Heart right ventricle (tissue), 16 donors: ENCODE data around the gene MEGF9. TPM values are rescaled to one million over a fixed set of nuclear protein-coding genes. Genes with fewer than 3 reads are reported as not detected.

Source experiments
- ATAC-seq, 8 donors: fragments of 200-7000 bp; cut with Tn5 transposase; one replicate each; pipeline ENCODE4 v1.9.1; 2020; ENCODE audit warnings: mild to moderate bottlenecking in 8 of 8, moderate library complexity in 8 of 8, moderate number of reproducible peaks in 1 of 8
- DNase-seq, 2 donors: peaks; one replicate each; pipeline ENCODE4 v3.0.0-alpha.2; 2020
- H3K27ac ChIP-seq, 10 donors: fragments of 200-600 bp; sonication (generic) in 2 of 10; one replicate each; pipeline versions ENCODE4 v1.5.0 to v1.8.0; 2020 to 2022; ENCODE audit warnings: mild to moderate bottlenecking in 3 of 10
- H3K27me3 ChIP-seq, 7 donors: fragments of 200-600 bp; one replicate each; pipeline ENCODE4 v1.8.0; 2021 to 2022; ENCODE audit warnings: mild to moderate bottlenecking in 2 of 7
- H3K36me3 ChIP-seq, 9 donors: fragments of 200-600 bp; sonication (generic) in 1 of 9; one replicate each; pipeline versions ENCODE4 v1.5.0 to v1.8.0; 2020 to 2022; ENCODE audit warnings: mild to moderate bottlenecking in 2 of 9
- H3K4me1 ChIP-seq, 9 donors: fragments of 200-600 bp; sonication (generic) in 1 of 9; one replicate each; pipeline versions ENCODE4 v1.5.0 to v1.8.0; 2020 to 2022; ENCODE audit warnings: mild to moderate bottlenecking in 4 of 9
- H3K4me3 ChIP-seq, 10 donors: fragments of 200-600 bp; sonication (generic) in 2 of 10; one replicate each; pipeline versions ENCODE4 v1.5.0 to v1.8.0; 2020 to 2022; ENCODE audit warnings: mild to moderate bottlenecking in 7 of 10, moderate library complexity in 2 of 10
- H3K9me3 ChIP-seq, 11 donors: fragments of 200-600 bp in 10 of 11; sonication (generic) in 2 of 11; one replicate each; pipeline versions ENCODE4 v1.5.0 to v1.8.0; 2013 to 2022; ENCODE audit warnings: mild to moderate bottlenecking in 2 of 11, control low read depth in 1 of 11, moderate library complexity in 1 of 11
- CTCF ChIP-seq, 9 donors: fragments of 200-600 bp; sonication (generic) in 2 of 9; IDR thresholded peaks; one replicate each; pipeline versions ENCODE4 v1.5.0 to v1.8.0; 2021 to 2022; ENCODE audit warnings: antibody characterized with exemption in 9 of 9, mild to moderate bottlenecking in 5 of 9, moderate library complexity in 1 of 9
- WGBS, 2 donors: extraction: QIAGEN DNeasy Blood & Tissue Kit; methylation state at CpG; one replicate each; pipeline ENCODE4 v1.1.7; 2013; ENCODE audit warnings: inconsistent platforms in 1 of 2; 5-methylcytosine and 5-hydroxymethylcytosine counted together
- intact Hi-C, 10 donors: fragments of 100-400 bp; cut with DNase I; formaldehyde crosslinking; loops; one replicate each; pipeline versions ENCODE4 v1.11.1 to v1.14.2; 2022
- polyA plus RNA-seq, 2 donors: library from polyadenylated mRNA; stranded (reverse); fragments of 200-250 nt; gene quantifications; one replicate each; pipeline ENCODE4 v1.2.3, GENCODE V29; 2013
- total RNA-seq, 10 donors: library from RNA; stranded (reverse); fragmentation: NEBNext Ultra II Directional in 3 of 10; extraction: Animal tissue kit (Norgen Biotek cat#: 25700) in 3 of 10; gene quantifications; one replicate each; pipeline versions ENCODE4 v1.2.1 to v1.2.4, GENCODE V29; 2021 to 2023
- donor health status: Arrhythmogenic right ventricular cardiomyopathy.
- donor health status: ischemic (EF 13 %, LVEDD 7.1; RV severe dilation, severe dysfunction).
- donor health status: healthy with polysubstance abuse.
- donor health status: DM: no; HTN: yes; CAD: no.
- donor health status: DM: no; HTN: no; CAD: no.
- donor health status: ischemic (EF 25% LVEDD 6.9; RV normal size, moderate dysfunction).
- donor health status: ischemic (EF 25% LVEDD 5.7; RV mildly dilated, moderate dysfunction).
- donor health status: healthy.
- donor health status: DM: yes; HTN: yes; CAD: no.
- donor health status: Ischemic cardiomyopathy.
- donor health status: ischemic (EF 35%, LVEDD 5.7; RV mildly dilated, moderate dysfunction).
- donor health status: nonischemic (EF 11% LVEDD 7.7; RV severe dilation, severe dysfunction).
- donor health status: DM: yes; HTN: yes; CAD: no.
- donor health status: PGD.
- donor health status: ischemic (EF 29% LVEDD 5.4; RV normal size, mild dysfunction).
- donor health status: nonischemic (EF 23%, LVEDD 6.1; RV moderate dilation, normal function).

The MEGF9 gene
- total and polyA plus RNA-seq, 12 donors, result 3.0 to 39.1 (median 8.5) TPM

- intact Hi-C loops, result no loop called here
- Histone ChIP-seq H3K4me3 (no peak overlapping the region), H3K27ac (no peak overlapping the region), H3K27me3 (no peaks in the 10 kb centered on the region), H3K4me1 (peaks cover 0 to 27% (median 0%) of the 10 kb centered on the region in 9 donors), H3K9me3 (no peaks in the 10 kb centered on the region), H3K36me3 (peaks cover 0 to 10% (median 0%) of the 10 kb centered on the region in 9 donors)
- ATAC-seq (no peak), DNase-seq (no peak)
- WGBS, 2 donors, result 94 to 97% methylated on average over 4 of the region's 4 CpGs
- TF ChIP-seq CTCF (IDR thresholded peaks at IDR 0.05), result no peak
Observed at GRCh38 chr9:120654272-120654671, 60.0 kb downstream of the MEGF9 start.

GRCh38 chr9:120653762-120654161 lies 60.5 kb downstream of the MEGF9 start:
- peaks cover 0 to 7% (median 0%) of the 10 kb centered on the region in 9 donors for H3K36me3 ChIP-seq
- 53 to 56% methylated on average over 1 of the region's 1 CpG for WGBS, 2 donors
- ATAC-seq (peak in 1 of 8 donors; percentile 56), DNase-seq (no peak)
- no peaks in the 10 kb centered on the region for H3K27me3 ChIP-seq
- H3K9me3 ChIP-seq, result no peaks in the 10 kb centered on the region
- intact Hi-C loops, result no loop called here
- H3K27ac ChIP-seq, result no peak overlapping the region
- H3K4me3 ChIP-seq, result no peak overlapping the region
- TF ChIP-seq CTCF (IDR thresholded peaks at IDR 0.05), result no peak
- peaks cover 0 to 27% (median 0%) of the 10 kb centered on the region in 9 donors for H3K4me1 ChIP-seq

- intact Hi-C loops, result no loop called here
- WGBS, 2 donors, result 95 to 98% methylated on average over 2 of the region's 2 CpGs
- Histone ChIP-seq H3K9me3 (no peaks in the 10 kb centered on the region), H3K4me3 (no peak overlapping the region), H3K27ac (no peak overlapping the region), H3K4me1 (peaks cover 0 to 31% (median 0%) of the 10 kb centered on the region in 9 donors), H3K27me3 (no peaks in the 10 kb centered on the region), H3K36me3 (no peaks in the 10 kb centered on the region)
- ATAC-seq, result no peak
- DNase-seq, result no peak
- no peak for TF ChIP-seq CTCF (IDR thresholded peaks at IDR 0.05)
Observed at GRCh38 chr9:120652934-120653333, 61.3 kb downstream of the MEGF9 start.

GRCh38 chr9:120650352-120650751 lies 63.9 kb downstream of the MEGF9 start:
- Histone ChIP-seq H3K9me3 (no peaks in the 10 kb centered on the region), H3K4me3 (no peak overlapping the region), H3K4me1 (peaks cover 0 to 34% (median 0%) of the 10 kb centered on the region in 9 donors), H3K36me3 (no peaks in the 10 kb centered on the region), H3K27me3 (no peaks in the 10 kb centered on the region), H3K27ac (no peak overlapping the region)
- WGBS, 2 donors, result 94 to 95% methylated on average over 1 of the region's 1 CpG
- no peak for TF ChIP-seq CTCF (IDR thresholded peaks at IDR 0.05)
- intact Hi-C loops, result no loop called here
- ATAC-seq, result no peak
- DNase-seq, result no peak
